ENCODE results near the gene RABL6. TPM values are rescaled to one million over a fixed set of nuclear protein-coding genes. Genes with fewer than 3 reads are reported as not detected.
A peak's percentile ranks its signal among the peaks of the same experiment; 100 is the strongest.

Gene RABL6
- total RNA-seq, 6 experiments from 2014 or later, result 77.8 to 87.7 (median 84.0) TPM

DNA sequence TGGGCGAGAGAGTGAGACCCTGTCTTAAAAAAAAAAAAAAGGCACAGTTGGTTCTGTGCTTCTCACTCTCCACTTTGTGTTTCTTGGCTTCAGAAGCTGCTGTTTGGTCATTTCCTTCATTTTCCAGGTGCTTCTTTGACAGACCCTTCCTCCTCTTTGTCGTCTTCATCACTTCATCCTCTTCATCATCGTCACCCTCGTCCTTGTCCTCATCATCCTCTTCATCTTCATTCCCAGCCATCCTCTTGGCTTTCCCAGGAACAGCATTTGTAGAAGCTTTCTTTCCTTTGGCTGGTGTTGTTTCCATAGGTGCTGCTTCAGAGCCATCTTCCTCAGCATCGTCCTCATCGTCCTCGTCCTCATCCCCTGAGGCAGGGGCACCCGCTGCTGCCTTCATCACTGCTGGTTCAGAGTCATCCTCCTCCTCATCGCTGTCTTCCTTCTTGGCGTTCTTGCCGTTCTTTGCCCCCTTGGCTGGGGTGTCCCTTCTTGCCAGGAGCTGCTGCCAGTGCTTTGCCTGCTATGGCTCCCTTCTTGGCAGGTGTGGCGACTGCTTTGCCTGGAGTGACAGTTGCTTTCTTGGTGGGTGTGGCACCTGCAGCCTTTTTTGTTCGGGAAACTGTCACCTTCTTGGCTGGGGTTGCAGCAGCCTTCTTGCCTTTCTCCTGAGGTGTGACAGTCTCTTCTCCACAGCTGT, 7.1 kb downstream of the RABL6 start:
- H3K27ac Mint-ChIP-seq, result no peak overlapping the region
- H3K9me3 Mint-ChIP-seq, result no peaks in the 10 kb centered on the region
- H3K4me1 Mint-ChIP-seq (ENCODE audit: low read depth), result peaks cover 9% of the 10 kb centered on the region
- TF ChIP-seq CTCF (IDR thresholded peaks at IDR 0.05), result no peak
- no peak overlapping the region for H3K4me3 Mint-ChIP-seq
- peaks cover 40% of the 10 kb centered on the region for H3K36me3 Mint-ChIP-seq (ENCODE audit: low read depth)
- DNase-seq, result no peak
- peaks cover 2% of the 10 kb centered on the region; the same call in 1 of the 2 replicates for H3K27me3 Mint-ChIP-seq (ENCODE audit: insufficient read depth)

GRCh38 chr9:136815422-136815782, 7.7 kb downstream of the RABL6 start:
- Mint-ChIP-seq H3K9me3 (no peaks in the 10 kb centered on the region), H3K4me3 (no peak overlapping the region), H3K27me3 (ENCODE audit: insufficient read depth) (peaks cover 2% of the 10 kb centered on the region; the same call in 1 of the 2 replicates), H3K36me3 (ENCODE audit: low read depth) (peaks cover 36% of the 10 kb centered on the region), H3K4me1 (ENCODE audit: low read depth) (peaks cover 5% of the 10 kb centered on the region; the same call in 1 of the 2 replicates), H3K27ac (no peak overlapping the region)
- no peak for TF ChIP-seq CTCF (IDR thresholded peaks at IDR 0.05)
- no peak for DNase-seq

DNA sequence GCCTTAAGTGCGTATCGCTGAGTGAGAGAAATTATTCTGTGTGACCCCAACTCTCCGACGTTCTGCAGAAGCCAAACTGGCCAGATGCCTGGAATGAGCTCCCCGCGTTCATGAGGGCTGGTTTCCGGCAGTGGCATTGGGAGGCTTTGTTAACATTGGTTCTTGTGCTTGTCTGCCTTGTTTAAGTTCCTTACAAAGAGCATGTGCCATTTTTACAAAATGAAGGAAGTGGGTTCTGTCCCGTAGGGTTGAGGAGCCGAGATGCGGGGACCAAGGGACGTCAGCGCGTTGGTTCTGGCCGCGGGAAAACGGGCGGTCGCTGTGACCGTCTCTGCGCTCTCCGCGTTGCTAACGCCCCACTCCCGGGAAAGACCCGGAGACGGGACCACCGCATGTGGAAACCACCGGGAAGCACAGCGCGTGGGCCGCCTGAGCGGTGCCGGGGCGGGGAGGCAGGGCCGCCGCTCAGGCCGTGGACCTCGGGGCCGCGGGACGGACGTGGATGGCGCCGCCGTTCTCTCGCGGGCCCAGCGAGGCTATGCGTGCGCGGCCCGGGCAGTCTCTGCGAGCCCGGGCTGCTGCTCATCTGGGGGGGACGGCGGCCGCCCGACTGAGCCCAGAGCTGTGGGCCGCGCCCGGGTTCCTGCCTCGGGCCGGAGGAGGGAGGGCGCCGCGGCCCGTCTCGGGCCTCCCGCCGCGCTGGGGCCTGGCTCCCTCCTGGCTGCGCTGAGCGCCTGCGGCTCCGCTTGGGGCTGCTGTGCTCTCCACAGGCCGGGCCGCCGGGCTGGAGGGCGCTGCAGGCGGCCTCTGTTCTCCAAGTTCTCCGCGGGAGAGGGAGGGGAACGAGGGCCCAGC, 13.4 kb downstream of the RABL6 start:
- H3K36me3 Mint-ChIP-seq (ENCODE audit: low read depth), result peaks cover 13% of the 10 kb centered on the region
- H3K9me3 Mint-ChIP-seq, result no peaks in the 10 kb centered on the region
- peak overlapping the region; percentile 71 for H3K4me3 Mint-ChIP-seq
- TF ChIP-seq CTCF (IDR thresholded peaks at IDR 0.05), result no peak
- H3K27me3 Mint-ChIP-seq (ENCODE audit: insufficient read depth), result no peaks in the 10 kb centered on the region; the same call in 1 of the 2 replicates
- H3K27ac Mint-ChIP-seq, result peak overlapping the region; percentile 40; the same call in 1 of the 2 replicates
- peaks cover 8% of the 10 kb centered on the region for H3K4me1 Mint-ChIP-seq (ENCODE audit: low read depth)
- DNase-seq, result no peak

DNA sequence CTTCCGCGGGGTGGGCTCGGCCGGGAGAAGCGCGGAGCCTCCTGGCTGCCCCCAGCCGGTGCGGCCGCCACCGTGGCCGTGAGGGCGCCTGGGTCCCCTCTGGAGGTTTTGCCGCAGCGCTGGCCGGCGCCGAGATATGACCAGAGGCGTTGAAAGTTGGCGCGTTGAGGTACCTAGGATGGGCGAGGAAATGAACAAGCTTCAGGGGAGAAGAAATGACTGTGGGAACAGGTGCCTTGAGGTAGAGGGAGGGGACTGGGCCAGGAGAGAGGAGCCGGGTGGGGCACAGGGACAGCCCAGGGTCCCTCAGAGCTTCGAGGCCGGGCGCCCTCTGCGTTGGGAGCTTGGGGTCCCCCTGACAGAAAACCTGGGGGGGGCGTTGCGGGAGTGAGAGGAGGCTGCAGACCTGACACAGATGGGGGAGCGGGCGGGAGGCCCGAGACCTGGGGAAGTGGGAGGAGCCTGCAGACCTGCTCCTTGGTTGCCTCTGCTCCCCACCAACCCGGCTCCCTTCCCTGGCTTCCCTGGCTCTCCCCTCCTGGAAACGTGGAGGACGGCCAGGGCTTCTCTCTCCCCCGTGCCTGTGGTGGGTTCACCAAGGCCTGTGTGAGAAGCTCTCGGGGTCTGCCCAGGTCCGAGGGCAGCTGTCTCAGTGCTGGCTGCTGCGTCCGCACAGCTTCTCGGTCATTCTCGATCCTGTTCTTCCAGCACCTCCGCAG, 14.2 kb downstream of the RABL6 start:
- Mint-ChIP-seq H3K27ac (no peak overlapping the region), H3K4me1 (ENCODE audit: low read depth) (peaks cover 8% of the 10 kb centered on the region), H3K27me3 (ENCODE audit: insufficient read depth) (no peaks in the 10 kb centered on the region; the same call in 1 of the 2 replicates), H3K4me3 (no peak overlapping the region), H3K36me3 (ENCODE audit: low read depth) (peaks cover 9% of the 10 kb centered on the region), H3K9me3 (no peaks in the 10 kb centered on the region)
- no peak for DNase-seq
- TF ChIP-seq CTCF (IDR thresholded peaks at IDR 0.05), result no peak
